ENCODE measurements around the gene PKNOX1. TPM values are rescaled to one million over a fixed set of nuclear protein-coding genes. Genes with fewer than 3 reads are reported as not detected.

Gene PKNOX1
- total and polyA plus RNA-seq, 9 of the 15 experiments (the other 6 are each of a cell fraction or from before 2014, with no cell fraction given): 8.8 to 25.9 (median 13.2) TPM

- Histone ChIP-seq H3K79me2 (ENCODE audit: control insufficient read depth, insufficient read depth, low read length) (no peaks in the 10 kb centered on the region), H2AFZ (ENCODE audit: low read depth, low read length) (peak overlapping the region; percentile 11; the same call in 1 of the 2 replicates), H3K36me3 (ENCODE audit: control insufficient read depth, insufficient read depth, low read length) (no peaks in the 10 kb centered on the region), H3K27me3 (ENCODE audit: control insufficient read depth in 2 of 2, insufficient read depth in 2 of 2, low read length in 2 of 2) (no peaks in the 10 kb centered on the region), H3K4me1 (replicated peaks in 1 of 2; ENCODE audit: control insufficient read depth in 2 of 2, insufficient read depth in 2 of 2, low read length in 2 of 2) (peaks cover 23 to 30% of the 10 kb centered on the region in 2 experiments; a peak in 4 of 5 replicates), H4K20me1 (replicated peaks; ENCODE audit: control insufficient read depth, insufficient read depth, low read length) (no peaks in the 10 kb centered on the region), H3K27ac (ENCODE audit: extremely low read depth, low read depth, low read length) (peak overlapping the region; percentile 30; the same call in 1 of the 3 replicates), H3K4me3 (no peak overlapping the region), H3K9ac (ENCODE audit: insufficient read depth in 1 of 2, low read depth in 2 of 2, low read length in 2 of 2) (no peak overlapping the region), H3K9me1 (ENCODE audit: control insufficient read depth, insufficient read depth, low read length) (no peaks in the 10 kb centered on the region), H3K9me3 (replicated peaks; ENCODE audit: control insufficient read depth, insufficient read depth, low read depth, low read length) (no peaks in the 10 kb centered on the region), H3K4me2 (ENCODE audit: insufficient read depth, low read length) (peak overlapping the region; percentile 49)
- ChIA-PET POLR2A (interaction anchor here (0.6 to 1.3 kb wide), 5 partner anchors 8 to 43 kb away, joined by 3 to 4 read pairs (median 3); partner anchors contain the start of gene NDUFV3), CTCF (ENCODE audit: low intra/inter-chr PET ratio) (no interaction called here)
- FAIRE-seq (peak; percentile 85), ATAC-seq (peak; percentile 72), DNase-seq (ENCODE audit: extremely low read depth in 1 of 4, low spot score in 3 of 4) (peak in 2 of 4 experiments; percentile 55 to 74)
- intact Hi-C loops (cut with micrococcal nuclease) (no loop called here), in situ Hi-C loops (cut with MboI) (no loop called here)
- whole genome bisulfite sequencing (ENCODE audit: insufficient coverage, low coverage, missing lambda C conversion rate): 3% methylated on average over 3 of the region's 3 CpGs
- BruUV-seq (replicated peaks): no TSS peak
- TF ChIP-seq ZNF696 (CRISPR knock-in tag; conservative IDR thresholded peaks at IDR 0.05): no peak
- TF ChIP-seq FOXA1 (IDR thresholded peaks at IDR 0.05; ENCODE audit: borderline replicate concordance): no peak
- TF ChIP-seq STAT5A (IDR thresholded peaks at IDR 0.05; ENCODE audit: borderline replicate concordance, low read length): peak; percentile 32; the same call in 1 of the 2 replicates
- TF ChIP-seq NR2C1 (IDR thresholded peaks at IDR 0.05): no peak
- no peak for TF ChIP-seq NR2C1 (tag; IDR thresholded peaks at IDR 0.05)
- TF ChIP-seq NEUROD1 (IDR thresholded peaks at IDR 0.05; ENCODE audit: borderline replicate concordance, low read depth, low read length, partially characterized antibody): no peak
- no peak for TF ChIP-seq ZNF121 (CRISPR knock-in tag; conservative IDR thresholded peaks at IDR 0.05)
- no peak for TF ChIP-seq XRCC5 (IDR thresholded peaks at IDR 0.05; ENCODE audit: low read depth, low read length)
- no peak; a peak in 1 of 4 replicates for TF ChIP-seq NRF1 (conservative IDR thresholded peaks at IDR 0.05 in 1 of 2, IDR thresholded peaks at IDR 0.05 in 1 of 2)
- peak; percentile 54; the same call in 1 of the 2 replicates for TF ChIP-seq NFE2 (IDR thresholded peaks at IDR 0.05; ENCODE audit: low read depth)
- 0 out of 2 replicates have a peak, but pooled peaks have one; percentile 34 for TF ChIP-seq GATAD2B (IDR thresholded peaks at IDR 0.05; ENCODE audit: borderline replicate concordance)
- TF ChIP-seq BMI1 (IDR thresholded peaks at IDR 0.05; ENCODE audit: low read length): no peak
- TF ChIP-seq SMARCC2 (IDR thresholded peaks at IDR 0.05; ENCODE audit: low read depth): no peak
- TF ChIP-seq CTBP1 (IDR thresholded peaks at IDR 0.05; ENCODE audit: borderline replicate concordance): peak; percentile 62; the same call in 1 of the 2 replicates
- no peak for TF ChIP-seq TCFL5 (CRISPR knock-in tag; conservative IDR thresholded peaks at IDR 0.05)
- TF ChIP-seq NR0B1 (IDR thresholded peaks at IDR 0.05; ENCODE audit: partially characterized antibody): no peak
- no peak for TF ChIP-seq ATF1 (CRISPR knock-in tag; IDR thresholded peaks at IDR 0.05)
- TF ChIP-seq ATF1 (tag; IDR thresholded peaks at IDR 0.05): 0 out of 2 replicates have a peak, but pooled peaks have one; percentile 6
- no peak for TF ChIP-seq MYBL2 (IDR thresholded peaks at IDR 0.05; ENCODE audit: low read depth)
- no peak for TF ChIP-seq MYBL2 (CRISPR knock-in tag; IDR thresholded peaks at IDR 0.05; ENCODE audit: borderline replicate concordance)
- TF ChIP-seq, protein P1, sequence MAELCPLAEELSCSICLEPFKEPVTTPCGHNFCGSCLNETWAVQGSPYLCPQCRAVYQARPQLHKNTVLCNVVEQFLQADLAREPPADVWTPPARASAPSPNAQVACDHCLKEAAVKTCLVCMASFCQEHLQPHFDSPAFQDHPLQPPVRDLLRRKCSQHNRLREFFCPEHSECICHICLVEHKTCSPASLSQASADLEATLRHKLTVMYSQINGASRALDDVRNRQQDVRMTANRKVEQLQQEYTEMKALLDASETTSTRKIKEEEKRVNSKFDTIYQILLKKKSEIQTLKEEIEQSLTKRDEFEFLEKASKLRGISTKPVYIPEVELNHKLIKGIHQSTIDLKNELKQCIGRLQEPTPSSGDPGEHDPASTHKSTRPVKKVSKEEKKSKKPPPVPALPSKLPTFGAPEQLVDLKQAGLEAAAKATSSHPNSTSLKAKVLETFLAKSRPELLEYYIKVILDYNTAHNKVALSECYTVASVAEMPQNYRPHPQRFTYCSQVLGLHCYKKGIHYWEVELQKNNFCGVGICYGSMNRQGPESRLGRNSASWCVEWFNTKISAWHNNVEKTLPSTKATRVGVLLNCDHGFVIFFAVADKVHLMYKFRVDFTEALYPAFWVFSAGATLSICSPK (IDR thresholded peaks at IDR 0.05; ENCODE audit: borderline replicate concordance): no peak
These were observed 44.4 kb upstream of the PKNOX1 start for GRCh38 chr21:42929969-42930368.

Measured in K562 (cell line).